CD4-positive, alpha-beta memory T cell (primary cell): Measurements from ENCODE around the gene GRAMD2A. TPM values are rescaled to one million over a fixed set of nuclear protein-coding genes. Genes with fewer than 3 reads are reported as not detected.

Experiments
- CTCF ChIA-PET: fragments of 350-600 bp; sonication (Branson Sonifier 250); formaldehyde crosslinking; loops from one replicate; lab custom pipeline; 2021; ENCODE audit warnings: inconsistent platforms; ENCODE audit not compliant: partially characterized antibody; lab: Charles Lee
- POLR2A ChIA-PET: fragments of 350-600 bp; sonication (Branson Sonifier 250); formaldehyde crosslinking; loops from one replicate; lab custom pipeline; 2021; ENCODE audit not compliant: partially characterized antibody; lab: Charles Lee
- DNase-seq, 5 donors: peaks; one replicate each; pipeline versions ENCODE4 v3.0.0 to v3.0.0-alpha.2; 2020 to 2022; ENCODE audit warnings: mixed read lengths in 1 of 5
- H3K27ac ChIP-seq: one replicate; pipeline ENCODE4 v1.7.0; 2013; ENCODE audit warnings: low read depth, low read length
- H3K27me3 ChIP-seq: 2 replicates; pipeline ENCODE4 v1.7.0; 2013; ENCODE audit warnings: mild to moderate bottlenecking, low read length, moderate library complexity; ENCODE audit not compliant: insufficient read depth
- H3K36me3 ChIP-seq: 2 replicates; pipeline ENCODE4 v1.7.0; 2013; ENCODE audit warnings: mild to moderate bottlenecking, low read length, moderate library complexity; ENCODE audit not compliant: insufficient read depth
- H3K4me1 ChIP-seq: 2 replicates; pipeline ENCODE4 v1.7.0; 2013; ENCODE audit warnings: mild to moderate bottlenecking, low read length, moderate library complexity; ENCODE audit not compliant: insufficient read depth
- H3K4me3 ChIP-seq, 2 donors: one replicate each; pipeline ENCODE4 v1.7.0; 2013; ENCODE audit warnings: low read length in 2 of 2, mild to moderate bottlenecking in 1 of 2
- H3K9me3 ChIP-seq, 2 donors: one replicate each; pipeline ENCODE4 v1.7.0; 2013; ENCODE audit warnings: low read length in 2 of 2, control low read depth in 1 of 2; ENCODE audit not compliant: control insufficient read depth in 1 of 2
- H3K27ac Mint-ChIP-seq, 7 donors: one replicate each; pipeline ENCODE4 v1.8.0; 2020 to 2021; ENCODE audit warnings: mixed read lengths in 7 of 7, mild to moderate bottlenecking in 6 of 7, inconsistent platforms in 3 of 7, moderate library complexity in 3 of 7
- H3K27me3 Mint-ChIP-seq, 2 donors: one replicate each; pipeline ENCODE4 v1.8.0; 2020 to 2021; ENCODE audit warnings: mixed read lengths in 2 of 2
- H3K36me3 Mint-ChIP-seq, 2 donors: one replicate each; pipeline ENCODE4 v1.8.0; 2020 to 2021; ENCODE audit warnings: mixed read lengths in 2 of 2, inconsistent platforms in 1 of 2, mild to moderate bottlenecking in 1 of 2
- H3K4me1 Mint-ChIP-seq, 4 donors: one replicate each; pipeline ENCODE4 v1.8.0; 2020 to 2021; ENCODE audit warnings: mixed read lengths in 4 of 4, mild to moderate bottlenecking in 1 of 4
- H3K4me3 Mint-ChIP-seq, 8 donors: one replicate each; pipeline ENCODE4 v1.8.0; 2020 to 2021; ENCODE audit warnings: mixed read lengths in 8 of 8, mild to moderate bottlenecking in 7 of 8, moderate library complexity in 6 of 8, inconsistent platforms in 3 of 8
- H3K9me3 Mint-ChIP-seq, 8 donors: one replicate each; pipeline ENCODE4 v1.8.0; 2020 to 2021; ENCODE audit warnings: mixed read lengths in 8 of 8, mild to moderate bottlenecking in 5 of 8, inconsistent platforms in 3 of 8, moderate library complexity in 1 of 8
- intact Hi-C: fragments of 100-400 bp; cut with micrococcal nuclease; formaldehyde crosslinking; loops from one replicate; pipeline ENCODE4 v1.15.1; 2023
- polyA plus RNA-seq, 2 donors: library from polyadenylated mRNA; unstranded; fragments of 300-500 nt; fragmentation: Illumina TruSeq; gene quantifications; one replicate each; pipeline ENCODE4 v1.2.3, GENCODE V29; 2021
- total RNA-seq, 2 experiments: library from RNA; stranded (reverse); gene quantifications; one replicate each; pipeline ENCODE4 v1.2.3, GENCODE V29; 2021

GRAMD2A gene
- total and polyA plus RNA-seq, 4 experiments from 2014 or later, result not detected

DNA sequence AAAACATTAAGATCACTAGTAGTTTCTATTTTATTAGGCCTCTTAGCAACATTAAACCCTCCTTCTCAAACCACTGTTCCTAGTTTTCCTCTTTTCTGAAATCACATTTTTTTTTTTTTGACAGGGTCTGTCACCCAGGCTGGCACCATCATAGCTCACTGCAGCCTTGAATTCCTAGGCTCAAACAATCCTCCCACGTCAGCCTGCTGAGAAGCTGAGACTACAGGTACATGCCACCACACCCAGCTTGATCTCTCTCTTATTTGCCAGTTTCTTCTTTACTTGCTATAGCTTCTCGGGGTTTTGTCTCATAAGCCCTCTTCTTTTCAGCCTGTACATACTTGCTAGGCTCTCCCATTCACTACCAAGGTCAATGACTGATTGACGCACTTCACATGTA, 51.4 kb downstream of the GRAMD2A start:
- H3K4me1 ChIP-seq, result no peaks in the 10 kb centered on the region
- no peaks in the 10 kb centered on the region for H3K36me3 ChIP-seq
- intact Hi-C loops, result no loop called here
- no peak overlapping the region for H3K4me3 ChIP-seq
- no peak overlapping the region for H3K27ac Mint-ChIP-seq
- H3K9me3 ChIP-seq, result no peaks in the 10 kb centered on the region
- H3K9me3 Mint-ChIP-seq, result peaks cover 0 to 2% (median 0%) of the 10 kb centered on the region in 8 donors
- ChIA-PET POLR2A (no interaction called here), CTCF (interaction anchor here (3.8 kb wide), 1 partner anchor 11 kb away, joined by 12 read pairs; no protein-coding TSS in a partner anchor)
- no peak overlapping the region for H3K4me3 Mint-ChIP-seq
- peaks cover 0 to 3% of the 10 kb centered on the region in 2 donors for H3K27me3 Mint-ChIP-seq
- no peaks in the 10 kb centered on the region for H3K27me3 ChIP-seq
- no peaks in the 10 kb centered on the region for H3K36me3 Mint-ChIP-seq
- H3K27ac ChIP-seq, result no peak overlapping the region
- DNase-seq, result no peak
- no peaks in the 10 kb centered on the region for H3K4me1 Mint-ChIP-seq

DNA sequence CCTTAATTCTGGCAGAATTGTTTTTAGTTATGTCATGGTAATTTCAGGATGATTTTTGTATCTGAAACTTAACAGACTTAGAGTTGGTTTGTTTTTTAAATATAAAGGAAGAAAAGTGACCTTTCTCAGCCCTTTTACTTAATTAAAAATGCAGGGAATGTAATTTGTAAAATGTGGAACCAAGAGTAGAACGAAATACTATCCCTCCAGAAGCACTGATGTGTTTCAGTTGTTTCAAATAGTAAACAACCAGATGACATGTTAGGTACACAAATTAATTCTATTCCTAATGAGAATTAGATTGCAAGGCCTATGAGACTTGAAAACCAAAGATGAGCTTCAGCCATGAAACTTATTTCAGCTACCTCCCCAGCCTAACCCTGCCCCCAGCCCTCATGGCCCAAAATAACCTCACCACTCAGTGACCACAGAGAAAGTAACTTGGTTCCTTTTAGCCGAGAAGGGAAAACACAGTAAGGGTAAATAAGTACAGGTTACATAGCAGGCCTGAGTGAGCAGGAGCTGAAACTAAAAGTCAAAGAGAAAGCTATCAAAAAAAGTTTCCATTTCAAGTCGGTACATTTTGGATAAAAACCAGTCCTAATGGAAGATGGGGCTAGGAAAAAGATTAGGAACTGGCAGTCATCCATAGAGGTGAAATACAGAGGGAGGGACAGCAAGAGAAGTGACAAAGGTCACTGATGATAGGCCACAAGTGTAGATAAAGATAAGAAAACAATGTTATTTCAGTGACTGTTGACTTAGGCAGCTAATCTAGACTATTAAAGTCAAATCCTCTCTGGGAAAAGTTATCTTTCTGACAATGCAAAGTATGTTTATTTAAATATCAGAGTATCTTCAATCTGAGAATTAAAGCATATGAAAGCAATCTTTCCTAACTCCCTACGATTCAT, 56.2 kb downstream of the GRAMD2A start:
- Mint-ChIP-seq H3K4me1 (no peaks in the 10 kb centered on the region), H3K4me3 (no peak overlapping the region), H3K36me3 (peaks cover 0 to 4% of the 10 kb centered on the region in 2 donors), H3K27ac (peak overlapping the region in 2 of 7 donors; percentile 13 to 19), H3K27me3 (peaks cover 0 to 3% of the 10 kb centered on the region in 2 donors), H3K9me3 (peaks cover 0 to 2% (median 0%) of the 10 kb centered on the region in 8 donors)
- Histone ChIP-seq H3K9me3 (no peaks in the 10 kb centered on the region), H3K27me3 (no peaks in the 10 kb centered on the region), H3K36me3 (no peaks in the 10 kb centered on the region), H3K4me3 (no peak overlapping the region), H3K4me1 (no peaks in the 10 kb centered on the region), H3K27ac (no peak overlapping the region)
- intact Hi-C loops, result no loop called here
- no peak for DNase-seq
- CTCF ChIA-PET, result interaction anchor here (0.5 to 3.2 kb wide), 2 partner anchors 11 to 16 kb away, joined by 3 to 8 read pairs; no protein-coding TSS in a partner anchor
- POLR2A ChIA-PET, result no interaction called here

DNA sequence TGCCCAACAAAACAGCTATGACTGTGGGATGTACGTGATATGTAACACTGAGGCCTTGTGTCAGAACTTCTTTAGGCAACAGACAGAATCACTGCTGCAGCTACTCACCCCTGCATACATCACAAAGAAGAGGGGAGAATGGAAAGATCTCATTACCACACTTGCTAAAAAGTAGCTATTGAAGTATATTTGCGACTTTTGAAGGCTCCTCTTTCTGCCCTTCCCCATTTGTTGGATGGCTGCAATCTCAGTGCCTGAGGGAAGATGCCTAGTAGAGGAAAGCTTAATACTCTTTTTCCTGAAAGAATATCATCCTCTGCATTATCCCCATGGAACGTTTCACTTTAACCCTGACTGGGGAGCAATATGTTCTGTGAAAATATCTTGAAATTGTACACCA, 57.5 kb downstream of the GRAMD2A start:
- no peaks in the 10 kb centered on the region for H3K4me1 ChIP-seq
- Mint-ChIP-seq H3K27ac (no peak overlapping the region), H3K27me3 (no peaks in the 10 kb centered on the region), H3K36me3 (peaks cover 0 to 4% of the 10 kb centered on the region in 2 donors), H3K4me1 (no peaks in the 10 kb centered on the region), H3K4me3 (no peak overlapping the region), H3K9me3 (peaks cover 0 to 2% (median 0%) of the 10 kb centered on the region in 8 donors)
- no peak overlapping the region for H3K27ac ChIP-seq
- no peaks in the 10 kb centered on the region for H3K36me3 ChIP-seq
- intact Hi-C loops, result no loop called here
- no peaks in the 10 kb centered on the region for H3K27me3 ChIP-seq
- H3K4me3 ChIP-seq, result no peak overlapping the region
- POLR2A ChIA-PET, result no interaction called here
- H3K9me3 ChIP-seq, result no peaks in the 10 kb centered on the region
- CTCF ChIA-PET, result interaction anchor here (1.1 to 3.2 kb wide), 2 partner anchors 9 to 17 kb away, joined by 3 to 8 read pairs; no protein-coding TSS in a partner anchor
- DNase-seq, result no peak

DNA sequence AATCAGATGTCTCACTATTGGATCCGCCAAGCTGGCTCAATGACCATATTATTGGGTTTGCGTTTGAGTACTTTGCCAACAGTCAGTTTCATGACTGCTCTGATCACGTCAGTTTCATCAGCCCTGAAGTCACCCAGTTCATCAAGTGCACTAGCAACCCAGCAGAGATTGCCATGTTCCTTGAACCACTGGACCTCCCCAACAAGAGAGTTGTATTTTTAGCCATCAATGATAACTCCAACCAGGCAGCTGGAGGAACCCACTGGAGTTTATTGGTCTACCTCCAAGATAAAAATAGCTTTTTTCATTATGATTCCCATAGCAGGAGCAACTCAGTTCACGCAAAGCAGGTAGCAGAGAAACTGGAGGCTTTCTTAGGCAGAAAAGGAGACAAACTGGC, 57.9 kb downstream of the GRAMD2A start:
- Histone ChIP-seq H3K9me3 (no peaks in the 10 kb centered on the region), H3K36me3 (no peaks in the 10 kb centered on the region), H3K27ac (no peak overlapping the region), H3K4me3 (no peak overlapping the region), H3K4me1 (no peaks in the 10 kb centered on the region), H3K27me3 (no peaks in the 10 kb centered on the region)
- H3K4me1 Mint-ChIP-seq, result no peaks in the 10 kb centered on the region
- ChIA-PET POLR2A (no interaction called here), CTCF (interaction anchor here (1.1 to 3.2 kb wide), 2 partner anchors 8 to 18 kb away, joined by 3 to 8 read pairs; no protein-coding TSS in a partner anchor)
- intact Hi-C loops, result no loop called here
- no peaks in the 10 kb centered on the region for H3K27me3 Mint-ChIP-seq
- peak overlapping the region in 1 of 7 donors; percentile 53 for H3K27ac Mint-ChIP-seq
- H3K9me3 Mint-ChIP-seq, result peaks cover 0 to 2% (median 0%) of the 10 kb centered on the region in 8 donors
- H3K36me3 Mint-ChIP-seq, result peaks cover 0 to 4% of the 10 kb centered on the region in 2 donors
- no peak overlapping the region for H3K4me3 Mint-ChIP-seq
- no peak for DNase-seq

DNA sequence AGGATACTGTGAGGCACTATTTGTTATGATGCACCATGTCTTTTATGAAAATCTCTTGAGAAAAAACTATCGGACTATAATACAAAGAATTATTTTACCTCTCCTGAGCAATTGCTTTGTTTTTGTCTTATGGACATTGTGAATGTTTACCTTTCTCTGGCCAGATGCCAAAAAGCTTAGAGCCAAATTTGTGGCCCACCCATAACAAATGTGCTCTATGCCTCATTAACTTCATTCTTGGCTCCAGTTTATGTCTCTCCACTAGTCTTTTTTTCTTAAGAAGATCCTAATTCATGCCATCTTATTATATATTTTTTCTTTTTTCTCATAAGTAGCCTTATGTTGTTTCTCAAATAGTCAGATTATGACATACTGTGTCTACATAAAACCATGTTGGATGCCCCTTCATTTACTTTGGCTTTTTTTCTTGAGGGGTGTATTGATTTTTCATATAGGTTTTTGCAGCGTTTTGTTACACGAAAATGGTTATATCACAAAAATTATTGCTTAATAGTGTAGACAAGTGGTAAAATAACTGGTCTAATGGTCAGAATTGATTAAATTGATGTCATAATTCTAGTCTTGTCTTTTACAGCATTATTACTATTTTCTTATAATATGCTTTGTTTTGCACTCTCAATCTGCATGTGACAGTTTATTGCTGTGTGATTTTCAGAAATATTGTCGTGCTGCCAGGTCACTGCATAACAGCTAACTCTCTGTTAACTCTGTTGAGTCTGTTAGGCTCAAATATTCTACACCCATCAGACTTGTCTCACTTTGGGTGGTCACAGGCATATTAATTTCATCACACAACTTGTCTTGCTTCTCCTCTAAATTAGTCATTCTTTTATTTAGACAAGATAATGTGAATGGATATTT, 61.2 kb downstream of the GRAMD2A start:
- no peak overlapping the region for H3K27ac ChIP-seq
- intact Hi-C loops, result no loop called here
- no peaks in the 10 kb centered on the region for H3K4me1 ChIP-seq
- Mint-ChIP-seq H3K4me3 (no peak overlapping the region), H3K36me3 (peaks cover 0 to 4% of the 10 kb centered on the region in 2 donors), H3K9me3 (no peaks in the 10 kb centered on the region), H3K27me3 (peaks cover 0 to 2% of the 10 kb centered on the region in 2 donors), H3K4me1 (no peaks in the 10 kb centered on the region), H3K27ac (no peak overlapping the region)
- no peak for DNase-seq
- H3K9me3 ChIP-seq, result no peaks in the 10 kb centered on the region
- POLR2A ChIA-PET, result no interaction called here
- H3K4me3 ChIP-seq, result no peak overlapping the region
- H3K36me3 ChIP-seq, result no peaks in the 10 kb centered on the region
- CTCF ChIA-PET, result no interaction called here
- no peaks in the 10 kb centered on the region for H3K27me3 ChIP-seq

DNA sequence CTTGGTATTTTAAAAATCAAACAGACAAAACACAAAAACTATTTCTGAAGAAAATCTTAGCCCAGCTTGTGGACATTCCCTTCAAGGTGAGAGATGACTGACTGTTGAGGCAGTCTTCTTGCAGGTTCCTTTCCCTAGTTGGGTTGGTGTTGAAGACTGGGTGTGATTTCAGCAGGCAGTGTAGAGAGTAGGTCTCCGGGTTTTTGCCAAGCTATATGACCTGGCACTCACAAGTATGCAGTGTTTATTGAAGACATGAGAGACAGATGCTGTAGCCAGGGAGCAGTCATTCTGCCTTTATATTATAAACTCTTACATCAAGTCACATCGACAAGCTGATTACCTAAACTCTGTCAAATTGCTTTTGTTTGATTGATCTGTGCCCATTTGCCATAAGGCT, 61.9 kb downstream of the GRAMD2A start:
- Mint-ChIP-seq H3K4me1 (no peaks in the 10 kb centered on the region), H3K27me3 (peaks cover 0 to 2% of the 10 kb centered on the region in 2 donors), H3K36me3 (peaks cover 0 to 4% of the 10 kb centered on the region in 2 donors), H3K9me3 (no peaks in the 10 kb centered on the region), H3K4me3 (no peak overlapping the region), H3K27ac (no peak overlapping the region)
- CTCF ChIA-PET, result no interaction called here
- no peaks in the 10 kb centered on the region for H3K4me1 ChIP-seq
- no peaks in the 10 kb centered on the region for H3K36me3 ChIP-seq
- no peaks in the 10 kb centered on the region for H3K9me3 ChIP-seq
- no peaks in the 10 kb centered on the region for H3K27me3 ChIP-seq
- POLR2A ChIA-PET, result no interaction called here
- no peak overlapping the region for H3K27ac ChIP-seq
- no peak overlapping the region for H3K4me3 ChIP-seq
- no peak for DNase-seq
- intact Hi-C loops, result no loop called here

DNA sequence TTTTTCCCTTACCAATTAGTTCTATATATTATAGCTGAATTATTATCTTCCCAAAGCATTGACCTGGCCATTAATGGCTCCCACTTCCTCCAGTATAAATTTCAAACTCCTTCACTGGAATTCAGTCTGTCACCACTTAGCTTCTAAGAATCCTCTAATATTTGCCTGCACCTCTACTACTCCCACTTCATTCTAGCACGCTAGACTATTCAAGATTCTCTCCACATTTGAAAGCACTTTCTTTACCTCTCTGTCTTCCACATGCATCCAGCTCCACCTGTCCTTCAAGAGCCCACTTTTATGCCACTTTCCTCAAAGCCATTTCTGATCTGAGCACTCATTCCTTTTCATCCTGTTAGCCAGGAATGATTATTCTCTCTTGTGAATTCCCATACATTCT, 64.4 kb downstream of the GRAMD2A start:
- no peaks in the 10 kb centered on the region for H3K4me1 ChIP-seq
- ChIA-PET CTCF (interaction anchor here (0.9 kb wide), 1 partner anchor 23 kb away, joined by 3 read pairs; no protein-coding TSS in a partner anchor), POLR2A (no interaction called here)
- H3K36me3 ChIP-seq, result no peaks in the 10 kb centered on the region
- Mint-ChIP-seq H3K36me3 (no peaks in the 10 kb centered on the region), H3K27ac (no peak overlapping the region), H3K4me3 (no peak overlapping the region), H3K4me1 (no peaks in the 10 kb centered on the region), H3K9me3 (no peaks in the 10 kb centered on the region), H3K27me3 (peaks cover 0 to 2% of the 10 kb centered on the region in 2 donors)
- H3K4me3 ChIP-seq, result no peak overlapping the region
- intact Hi-C loops, result no loop called here
- H3K9me3 ChIP-seq, result no peaks in the 10 kb centered on the region
- no peak for DNase-seq
- no peaks in the 10 kb centered on the region for H3K27me3 ChIP-seq
- no peak overlapping the region for H3K27ac ChIP-seq
